HG02840 (cell line): ENCODE data around the gene PDPK1.
"Not testable (repeated sequence)": the region's sequence is repeated elsewhere in the genome, so short reads cannot be mapped to it uniquely, and the experiment has no call there.

Experiments
- ATAC-seq: cut with Tn5 transposase; IDR thresholded peaks from one replicate; pipeline ENCODE4 v1.9.1; 2021; ENCODE audit warnings: mild to moderate bottlenecking, moderate library complexity, moderate number of reproducible peaks; ENCODE audit not compliant: unreplicated experiment, low FRiP score

Gene PDPK1

GRCh38 chr16:2609827-2610470, 72.1 kb downstream of the PDPK1 start:
- ATAC-seq = no peak

DNA sequence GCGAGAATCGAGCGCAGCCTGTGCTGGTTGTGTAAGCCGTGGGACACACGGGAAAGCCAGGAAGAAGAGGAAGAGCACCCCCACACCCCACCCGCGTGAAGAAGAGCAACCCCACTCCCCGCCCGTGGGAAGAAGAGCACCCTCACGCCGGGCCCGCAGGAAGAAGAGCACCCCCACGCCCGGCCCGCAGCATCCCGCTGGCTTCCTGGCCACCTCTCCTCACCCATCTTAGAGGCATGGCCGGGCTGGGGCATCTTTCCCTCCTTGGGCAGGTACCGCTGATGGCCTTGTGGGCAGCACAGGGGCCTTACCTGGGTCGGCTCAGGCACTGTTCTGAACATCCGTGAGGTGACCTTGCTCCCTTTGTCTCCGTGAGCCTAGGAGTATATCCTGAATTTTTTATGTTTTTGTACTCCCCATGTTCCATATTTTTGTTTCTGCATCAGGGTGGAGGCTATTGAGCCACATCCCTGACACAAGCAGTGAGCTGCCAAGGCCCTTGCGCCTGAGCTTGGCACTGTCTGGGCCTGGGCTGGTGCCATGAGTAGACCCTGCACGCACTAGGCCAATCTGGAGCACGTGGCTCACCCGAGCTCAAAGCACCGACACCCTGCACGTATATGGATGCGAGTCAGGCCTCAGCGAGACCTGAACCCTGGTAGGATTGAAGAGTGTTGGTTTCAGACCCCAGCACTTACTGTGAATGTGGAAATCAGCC, 73.1 kb downstream of the PDPK1 start:
- no peak for ATAC-seq

- no peak for ATAC-seq
Observed at GRCh38 chr16:2611499-2611862, 73.7 kb downstream of the PDPK1 start.

- not testable (repeated sequence) for ATAC-seq
Observed at GRCh38 chr16:2611877-2612276, 74.1 kb downstream of the PDPK1 start.

- not testable (repeated sequence) for ATAC-seq
Observed at GRCh38 chr16:2613251-2613650, 75.4 kb downstream of the PDPK1 start.

GRCh38 chr16:2614761-2615191, 77.0 kb downstream of the PDPK1 start:
- ATAC-seq = no peak

DNA sequence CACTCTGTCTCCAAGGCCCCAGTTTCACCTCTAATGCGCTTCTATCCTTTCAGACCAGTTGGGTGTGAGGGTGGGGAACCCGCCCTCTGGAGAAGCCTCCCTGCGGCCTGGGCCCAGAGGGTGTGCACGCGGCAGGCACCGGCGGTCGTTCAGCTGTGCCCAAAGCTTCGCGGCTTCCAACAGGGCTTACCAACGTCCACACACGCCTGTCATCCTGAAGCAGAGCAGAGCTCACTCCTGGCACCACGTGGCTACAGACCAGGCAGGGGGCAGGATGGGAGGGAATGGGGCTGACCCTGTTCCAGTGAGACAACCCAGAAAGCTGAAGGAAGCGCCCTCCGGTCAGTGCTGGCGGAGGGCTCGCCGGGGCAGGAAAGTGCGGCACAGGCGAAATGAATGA, 81.1 kb downstream of the PDPK1 start:
- ATAC-seq = not testable (repeated sequence)

- not testable (repeated sequence) for ATAC-seq
Observed at GRCh38 chr16:2619628-2620027, 81.8 kb downstream of the PDPK1 start.

GRCh38 chr16:2620870-2621269, 83.0 kb downstream of the PDPK1 start:
- ATAC-seq = not testable (repeated sequence)

DNA sequence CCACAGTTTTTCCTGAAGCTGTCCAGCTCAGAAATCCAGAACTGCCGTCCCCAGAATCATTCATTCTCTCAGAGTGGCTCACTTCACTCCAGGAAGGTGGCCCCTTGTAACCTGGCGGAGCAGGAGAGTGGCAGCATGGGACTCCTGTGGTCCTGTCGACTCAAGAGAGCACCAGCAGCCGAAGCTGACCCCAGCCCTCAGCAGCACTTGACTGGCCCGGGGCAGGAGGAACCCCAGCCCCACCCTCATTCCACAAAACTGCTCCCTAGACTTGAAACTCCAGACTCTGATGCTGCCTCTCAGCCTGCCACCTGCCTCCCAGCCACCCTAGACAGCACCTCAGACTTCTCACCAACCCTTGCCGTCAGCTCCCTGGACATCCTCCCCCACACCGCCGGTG, 83.6 kb downstream of the PDPK1 start:
- ATAC-seq = not testable (repeated sequence)

DNA sequence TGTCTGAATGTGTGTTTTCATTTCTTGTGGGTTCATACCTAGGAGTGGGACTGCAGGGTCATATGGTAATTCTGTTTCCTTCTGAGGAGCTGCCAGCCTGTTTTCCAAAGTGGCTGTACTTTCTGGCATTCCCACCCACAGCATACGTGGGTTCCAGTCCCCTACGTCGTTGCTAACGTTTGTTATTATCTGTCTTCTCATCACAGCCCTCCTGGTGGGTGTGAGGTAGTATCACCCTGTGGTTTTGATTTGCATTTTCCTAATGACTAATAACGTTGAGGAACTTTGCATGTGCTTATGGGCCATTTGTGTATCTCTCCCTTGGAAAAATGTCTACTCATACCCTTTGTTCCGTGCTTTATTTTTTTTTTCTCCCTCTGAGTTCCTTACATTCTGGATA, 89.3 kb downstream of the PDPK1 start:
- ATAC-seq = not testable (repeated sequence)

GRCh38 chr16:2631203-2631602, 93.4 kb downstream of the PDPK1 start:
- ATAC-seq = not testable (repeated sequence)

DNA sequence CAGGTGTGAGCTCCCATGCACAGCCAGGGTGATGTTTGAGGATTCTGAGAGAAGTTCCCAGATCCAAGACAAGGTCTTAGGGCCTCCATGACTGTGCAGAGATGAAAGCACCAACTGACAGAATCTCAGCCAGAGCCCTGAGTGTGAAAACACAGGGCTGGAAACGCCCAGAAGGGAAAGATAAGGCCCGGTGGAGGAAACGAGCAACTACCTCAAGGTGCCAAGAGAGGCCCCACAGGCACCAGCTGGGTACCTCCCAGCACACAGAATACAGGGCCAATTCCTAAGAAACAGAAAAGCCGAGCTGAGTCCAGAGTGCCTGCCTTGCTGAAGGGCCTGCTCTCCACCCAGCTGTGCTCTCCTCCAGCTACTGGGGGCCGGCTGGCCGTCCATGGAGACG, 94.5 kb downstream of the PDPK1 start:
- ATAC-seq = not testable (repeated sequence)

GRCh38 chr16:2639071-2639721, 101.4 kb downstream of the PDPK1 start:
- ATAC-seq = not testable (repeated sequence)

- not testable (repeated sequence) for ATAC-seq
Observed at GRCh38 chr16:2639722-2640072, 101.9 kb downstream of the PDPK1 start.

- ATAC-seq = not testable (repeated sequence)
Observed at GRCh38 chr16:2642561-2642960, 104.7 kb downstream of the PDPK1 start.

DNA sequence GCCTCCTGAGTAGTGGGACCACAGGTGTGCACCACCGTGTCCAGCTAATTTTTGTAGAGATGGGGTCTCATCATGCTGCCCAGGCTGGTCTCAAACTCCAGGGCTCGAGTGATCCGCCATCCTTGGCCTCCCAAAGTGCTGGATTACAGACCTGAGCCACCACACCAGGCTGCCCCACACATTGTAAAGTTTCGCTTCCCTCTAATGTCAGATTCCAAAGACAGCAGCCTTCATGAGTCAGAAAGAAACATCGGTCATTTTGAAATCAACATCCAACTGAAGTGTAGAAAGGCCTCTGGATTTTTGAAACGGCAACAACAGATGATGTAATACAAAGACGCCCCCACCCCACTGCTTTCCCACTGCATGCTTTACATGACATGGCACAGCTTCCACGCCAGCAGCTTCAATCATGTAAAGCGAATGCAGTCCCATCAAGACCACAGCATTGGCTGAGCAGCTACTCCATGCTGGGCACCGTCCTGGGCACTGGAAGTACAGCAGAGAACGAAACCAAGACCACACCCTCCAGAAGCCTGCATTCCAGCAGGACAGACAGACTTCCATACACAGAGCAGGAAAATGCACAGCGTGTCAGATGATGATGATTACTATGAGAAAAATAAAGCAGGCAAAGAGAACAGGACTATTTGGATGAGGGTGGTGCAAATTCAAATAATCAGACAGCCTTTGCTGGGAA, 107.1 kb downstream of the PDPK1 start:
- not testable (repeated sequence) for ATAC-seq

DNA sequence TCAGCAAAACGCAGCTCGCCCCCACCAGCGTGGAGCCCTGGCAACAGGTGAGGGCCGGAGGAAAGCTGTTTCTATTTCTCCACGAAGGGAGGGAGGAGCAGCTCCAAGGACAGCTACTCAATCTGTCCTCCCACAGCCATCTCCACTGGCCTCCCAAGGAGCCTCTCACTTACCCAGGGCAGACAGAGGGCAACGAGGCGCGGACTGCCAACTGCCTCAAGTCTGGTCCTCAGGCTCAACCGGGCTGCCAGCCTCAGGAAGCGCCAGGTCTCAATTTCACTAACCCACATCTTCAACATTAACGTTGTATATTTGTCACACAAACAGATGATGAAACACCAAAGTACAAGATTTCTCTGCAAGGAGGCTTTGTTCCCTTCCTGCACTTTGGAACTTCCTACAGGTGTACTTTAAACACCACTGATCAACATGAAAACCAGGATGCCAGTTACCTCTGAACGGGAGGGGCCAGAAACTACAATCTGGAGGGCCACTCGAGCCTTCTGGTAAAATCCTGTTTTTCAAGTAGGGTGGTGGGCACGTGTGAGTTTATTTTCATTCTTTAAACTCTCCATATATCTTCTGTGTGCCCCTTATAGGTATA, 113.5 kb downstream of the PDPK1 start:
- ATAC-seq = not testable (repeated sequence)
